NCI-H748 (cell line): ENCODE measurements around the gene EME2.
A peak's percentile ranks its signal among the peaks of the same experiment; 100 is the strongest.

Source experiments
- DNase-seq: peaks from one replicate; lab custom pipeline; 2025; ENCODE audit not compliant: unreplicated experiment; lab: John Stamatoyannopoulos, UW

The EME2 gene

GRCh38 chr16:1777375-1778199 lies 5.0 kb downstream of the EME2 start:
- DNase-seq, result no peak

GRCh38 chr16:1778200-1779179 lies 5.9 kb downstream of the EME2 start:
- DNase-seq, result no peak

DNA sequence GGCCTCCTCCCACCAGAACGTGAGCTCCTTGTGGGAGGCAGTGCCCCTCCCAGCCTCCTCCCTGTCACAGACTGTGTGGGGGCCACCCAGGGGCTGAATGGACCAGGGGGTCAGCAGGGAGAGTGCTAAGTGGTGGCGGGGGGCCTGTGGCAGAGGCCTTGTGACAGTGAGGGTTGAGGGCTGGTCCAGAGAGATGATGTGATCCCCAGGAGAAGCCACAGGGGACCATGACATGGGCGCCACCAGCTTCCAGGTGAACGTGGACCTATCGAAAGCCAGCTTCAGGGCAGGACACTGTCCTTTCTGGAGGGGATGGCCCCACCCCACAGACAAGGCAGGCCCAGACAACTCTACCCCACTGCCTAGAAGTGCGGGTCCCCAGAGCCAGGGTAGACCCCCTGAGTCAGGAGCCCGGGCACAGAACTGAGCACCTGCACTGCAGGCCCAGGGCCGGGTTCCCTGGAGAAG lies 6.7 kb downstream of the EME2 start:
- no peak for DNase-seq

- DNase-seq, result no peak
Observed at GRCh38 chr16:1779741-1780676, 7.4 kb downstream of the EME2 start.

- DNase-seq, result no peak
Observed at GRCh38 chr16:1780677-1781072, 8.1 kb downstream of the EME2 start.

DNA sequence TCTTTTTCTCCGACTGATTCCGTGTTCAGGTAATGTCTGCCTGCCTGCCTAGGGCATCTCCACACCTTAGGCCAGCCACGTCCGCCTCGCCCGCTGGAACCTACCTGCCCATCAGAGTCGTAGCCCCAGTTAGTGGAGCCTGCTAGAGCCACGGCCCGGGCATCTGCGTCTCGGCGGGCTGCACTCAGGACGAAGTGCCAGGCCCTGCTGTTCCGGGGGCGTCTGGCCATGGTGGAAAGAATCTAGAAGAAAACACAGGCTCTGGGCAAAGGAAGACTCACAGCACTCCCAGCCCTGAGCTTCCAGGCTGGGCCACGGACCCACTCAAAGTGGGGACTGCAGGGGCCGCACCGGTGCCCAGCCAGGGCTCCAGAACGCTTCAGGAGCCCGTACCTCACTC lies 8.6 kb downstream of the EME2 start:
- DNase-seq, result no peak

DNA sequence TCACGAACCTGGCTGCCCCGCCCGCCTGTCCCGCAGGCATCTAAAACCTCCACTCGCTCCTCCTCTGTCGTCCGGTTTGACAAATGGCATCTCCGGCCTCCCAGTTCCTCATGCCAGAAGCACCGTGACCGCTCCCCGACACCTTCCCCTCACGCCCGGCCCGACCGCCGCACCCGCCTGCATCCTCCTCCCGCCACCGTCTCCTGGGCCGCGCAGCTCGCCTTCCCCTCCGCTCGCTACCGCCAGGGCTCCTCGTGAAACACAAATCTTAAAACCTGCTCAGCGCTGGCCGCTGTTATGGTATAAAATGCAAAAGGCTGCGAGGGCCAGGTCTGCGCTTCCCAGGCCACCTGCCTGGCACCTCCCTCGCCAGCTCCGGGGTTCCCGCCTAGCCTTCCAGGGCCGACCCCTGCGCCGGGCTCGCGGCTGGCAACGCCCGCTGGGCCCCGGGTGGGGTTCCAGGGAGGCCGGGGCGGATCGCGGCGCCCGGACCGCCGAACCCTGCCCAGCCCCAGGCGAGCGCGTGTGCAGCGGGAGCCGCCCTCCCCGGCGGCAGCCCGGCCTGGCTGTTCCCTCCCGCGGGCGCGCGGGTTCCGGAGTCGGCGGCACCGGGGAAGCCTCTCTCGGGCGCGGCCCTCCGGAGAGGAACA lies 9.3 kb downstream of the EME2 start:
- DNase-seq, result peak; percentile 43

GRCh38 chr16:1782408-1783264 lies 10.0 kb downstream of the EME2 start, which contains the start of the genes NUBP2 and SPSB3:
Gene NUBP2 (plus strand): TSS chr16:1782960. CDS start chr16:1783021, 61 bp downstream.
Gene SPSB3 (minus strand): TSS chr16:1782571. CDS start chr16:1781483, 1,088 bp downstream.
- peak; percentile 99 for DNase-seq

GRCh38 chr16:1784977-1785845 lies 12.6 kb downstream of the EME2 start:
- DNase-seq, result no peak

GRCh38 chr16:1785846-1786170 lies 13.2 kb downstream of the EME2 start:
- DNase-seq, result no peak

DNA sequence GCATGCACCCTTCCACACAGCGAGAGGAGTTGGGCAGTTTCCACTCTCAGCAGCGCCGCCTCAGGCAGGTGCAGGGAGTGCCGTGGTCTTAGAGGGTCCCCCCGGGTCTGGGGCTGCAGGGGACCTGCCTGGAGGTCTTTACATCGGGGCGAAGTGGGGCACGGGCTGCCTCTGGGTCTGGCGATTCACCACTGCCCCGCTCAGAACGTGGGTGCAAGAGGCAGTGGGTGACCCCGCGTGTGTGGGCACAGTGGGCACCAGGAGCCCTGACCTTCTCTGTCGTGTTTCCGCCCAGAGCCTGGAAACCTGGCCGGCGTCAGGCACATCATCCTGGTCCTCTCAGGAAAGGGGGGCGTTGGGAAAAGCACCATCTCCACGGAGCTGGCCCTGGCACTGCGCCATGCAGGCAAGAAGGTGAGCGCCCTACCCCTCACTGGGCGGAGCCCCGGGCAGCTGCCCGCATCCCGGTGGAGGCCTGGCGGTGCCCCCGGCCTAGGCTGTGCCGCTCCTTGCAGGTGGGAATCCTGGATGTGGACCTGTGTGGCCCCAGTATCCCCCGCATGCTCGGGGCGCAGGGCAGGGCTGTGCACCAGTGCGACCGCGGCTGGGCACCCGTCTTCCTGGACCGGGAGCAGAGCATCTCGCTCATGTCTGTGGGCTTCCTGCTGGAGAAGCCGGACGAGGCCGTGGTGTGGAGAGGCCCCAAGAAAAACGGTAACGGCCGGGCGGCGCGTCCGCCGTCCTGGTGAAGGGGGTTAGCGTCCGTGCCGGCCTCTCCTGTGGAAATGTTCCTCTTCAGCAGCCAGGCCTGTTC lies 13.8 kb downstream of the EME2 start:
- no peak for DNase-seq

DNA sequence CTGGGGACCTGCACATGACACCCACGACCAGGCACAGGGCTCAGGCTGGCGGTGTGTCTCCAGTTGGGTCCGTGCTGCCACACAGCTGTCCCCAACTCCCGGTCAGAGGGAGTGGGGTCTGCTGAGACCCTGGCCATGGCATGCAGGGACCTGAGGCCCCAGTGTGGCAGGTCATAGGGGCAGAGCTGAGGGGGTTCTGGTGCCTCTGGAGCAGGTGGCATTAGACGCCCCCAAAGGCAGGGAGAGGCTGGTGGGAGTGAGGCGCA lies 14.4 kb downstream of the EME2 start:
- no peak for DNase-seq

DNA sequence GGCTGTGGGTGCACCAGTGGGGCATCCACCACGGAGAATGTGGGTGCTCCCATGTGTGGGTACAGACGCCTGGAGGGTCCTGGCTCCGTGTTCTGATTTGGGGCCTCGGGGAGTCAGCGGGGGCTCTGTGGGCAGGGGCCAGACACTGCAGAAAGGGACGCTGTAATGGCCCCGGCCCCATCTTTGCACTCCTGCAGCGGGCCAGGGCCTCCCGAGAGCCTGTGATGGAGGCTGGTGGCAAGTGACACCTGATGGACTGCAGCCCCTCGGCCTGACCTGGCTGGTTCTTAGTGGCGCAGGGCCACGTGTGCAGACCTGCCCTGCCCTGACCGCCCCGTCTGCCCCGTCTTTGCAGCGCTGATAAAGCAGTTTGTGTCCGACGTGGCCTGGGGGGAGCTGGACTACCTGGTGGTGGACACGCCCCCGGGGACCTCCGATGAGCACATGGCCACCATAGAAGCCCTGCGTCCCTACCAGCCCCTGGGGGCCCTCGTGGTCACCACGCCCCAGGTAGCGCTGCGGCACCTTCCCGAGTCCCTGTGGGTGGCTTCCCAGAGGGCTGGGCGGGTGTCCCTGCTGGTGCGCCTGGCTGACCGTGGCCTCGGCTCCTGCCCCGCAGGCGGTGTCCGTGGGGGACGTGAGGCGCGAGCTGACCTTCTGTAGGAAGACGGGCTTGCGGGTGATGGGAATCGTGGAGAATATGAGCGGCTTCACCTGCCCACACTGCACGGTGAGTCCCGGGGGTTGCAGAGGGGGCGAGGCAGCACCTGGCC lies 14.9 kb downstream of the EME2 start:
- DNase-seq, result no peak

DNA sequence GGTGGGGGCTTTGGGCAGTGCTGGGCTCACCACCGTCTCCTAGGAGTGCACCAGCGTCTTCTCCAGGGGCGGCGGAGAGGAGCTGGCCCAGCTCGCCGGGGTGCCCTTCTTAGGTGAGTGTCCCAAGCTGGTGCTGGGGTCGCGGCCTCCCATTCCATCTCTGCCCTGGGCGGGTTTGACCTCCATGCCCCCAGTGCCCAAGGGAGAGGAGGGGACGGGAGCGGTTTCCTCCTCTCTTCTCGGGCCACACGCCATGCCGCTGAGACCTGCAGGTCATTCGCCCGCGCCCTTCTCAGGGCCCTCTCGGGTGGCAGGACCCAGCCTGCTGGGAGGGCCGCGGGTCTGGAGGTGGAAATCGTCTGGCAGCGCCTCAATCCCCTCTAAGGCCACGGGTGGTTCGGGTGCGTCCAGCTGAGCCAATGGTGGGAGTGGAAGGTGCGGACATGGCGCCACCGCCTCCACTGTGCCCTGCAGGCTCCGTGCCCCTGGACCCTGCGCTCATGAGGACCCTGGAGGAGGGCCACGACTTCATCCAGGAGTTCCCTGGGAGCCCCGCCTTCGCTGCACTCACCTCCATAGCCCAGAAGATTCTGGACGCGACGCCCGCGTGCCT lies 15.6 kb downstream of the EME2 start:
- DNase-seq, result no peak

GRCh38 chr16:1788708-1789100 lies 16.1 kb downstream of the EME2 start:
- no peak for DNase-seq

DNA sequence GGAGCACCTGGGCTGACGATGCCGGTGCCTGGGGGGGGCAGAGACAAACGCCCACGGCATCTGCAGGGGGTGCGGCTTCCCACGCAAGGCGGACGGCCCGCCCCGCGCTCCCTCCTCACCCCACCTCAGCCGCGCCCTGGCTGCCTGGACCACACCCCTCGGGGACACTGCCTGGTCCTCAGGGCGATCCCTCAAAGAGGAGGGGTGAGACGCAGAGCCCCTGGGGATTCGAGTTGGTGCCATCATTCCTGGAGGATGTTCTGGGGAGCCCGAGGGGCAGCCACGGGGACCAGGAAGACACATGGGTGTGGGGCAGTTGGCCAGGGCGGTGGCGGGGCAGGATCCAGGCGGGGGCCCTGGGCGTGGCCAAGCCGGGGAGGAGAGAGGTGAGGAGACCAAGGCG lies 17.0 kb downstream of the EME2 start:
- DNase-seq, result no peak

- no peak for DNase-seq
Observed at GRCh38 chr16:1790261-1790610, 17.6 kb downstream of the EME2 start.
